Measurements from ENCODE around the gene CCR7.

DNA sequence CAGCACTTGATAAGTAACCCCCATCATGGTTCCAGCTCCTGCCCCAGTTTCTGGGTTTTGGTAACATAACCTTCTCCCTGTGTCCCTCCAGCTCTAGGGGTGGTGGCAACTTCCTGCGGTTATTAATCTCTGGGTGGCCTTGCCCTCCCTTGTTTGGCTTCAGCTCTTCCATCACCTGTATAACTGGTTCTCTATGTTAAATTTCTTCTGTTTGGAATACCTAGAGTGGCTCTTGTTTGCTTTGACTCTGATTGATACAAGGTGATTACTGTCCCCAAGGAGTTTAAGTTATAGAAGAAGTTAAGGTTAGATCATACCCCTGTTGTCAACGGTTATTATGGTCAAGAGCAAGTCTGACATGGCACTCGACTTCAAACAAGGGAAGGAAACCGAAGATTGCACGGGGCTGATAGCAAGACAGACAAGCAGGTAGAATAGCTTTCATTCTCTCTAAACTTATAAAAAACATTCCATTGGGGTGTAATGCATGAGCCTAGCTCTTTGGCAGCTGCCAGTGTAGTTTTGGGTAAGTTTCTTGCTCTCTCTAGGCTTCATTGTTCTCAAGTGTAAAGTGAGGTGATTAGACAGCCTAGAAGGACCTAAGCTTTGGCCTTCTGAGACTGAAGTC lies 11.0 kb upstream of the CCR7 start:
- TF ChIP-seq, protein P1, sequence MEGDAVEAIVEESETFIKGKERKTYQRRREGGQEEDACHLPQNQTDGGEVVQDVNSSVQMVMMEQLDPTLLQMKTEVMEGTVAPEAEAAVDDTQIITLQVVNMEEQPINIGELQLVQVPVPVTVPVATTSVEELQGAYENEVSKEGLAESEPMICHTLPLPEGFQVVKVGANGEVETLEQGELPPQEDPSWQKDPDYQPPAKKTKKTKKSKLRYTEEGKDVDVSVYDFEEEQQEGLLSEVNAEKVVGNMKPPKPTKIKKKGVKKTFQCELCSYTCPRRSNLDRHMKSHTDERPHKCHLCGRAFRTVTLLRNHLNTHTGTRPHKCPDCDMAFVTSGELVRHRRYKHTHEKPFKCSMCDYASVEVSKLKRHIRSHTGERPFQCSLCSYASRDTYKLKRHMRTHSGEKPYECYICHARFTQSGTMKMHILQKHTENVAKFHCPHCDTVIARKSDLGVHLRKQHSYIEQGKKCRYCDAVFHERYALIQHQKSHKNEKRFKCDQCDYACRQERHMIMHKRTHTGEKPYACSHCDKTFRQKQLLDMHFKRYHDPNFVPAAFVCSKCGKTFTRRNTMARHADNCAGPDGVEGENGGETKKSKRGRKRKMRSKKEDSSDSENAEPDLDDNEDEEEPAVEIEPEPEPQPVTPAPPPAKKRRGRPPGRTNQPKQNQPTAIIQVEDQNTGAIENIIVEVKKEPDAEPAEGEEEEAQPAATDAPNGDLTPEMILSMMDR (conservative IDR thresholded peaks at IDR 0.05 in 1 of 2, IDR thresholded peaks at IDR 0.05 in 1 of 2; ENCODE audit: extremely low read depth in 1 of 2, insufficient read depth in 1 of 2, low read depth in 1 of 2, low read length in 2 of 2) = no peak
- TF ChIP-seq EZH2 (IDR thresholded peaks at IDR 0.05; ENCODE audit: borderline replicate concordance, low read length) = no peak
